ENCODE measurements around the gene ABCB8. TPM values are rescaled to one million over a fixed set of nuclear protein-coding genes. Genes with fewer than 3 reads are reported as not detected.
"Not testable (repeated sequence)": the region's sequence is repeated elsewhere in the genome, so short reads cannot be mapped to it uniquely, and the experiment has no call there.

The ABCB8 gene
- total and polyA plus RNA-seq, 2 donors, result 17.1 to 19.4 TPM

DNA sequence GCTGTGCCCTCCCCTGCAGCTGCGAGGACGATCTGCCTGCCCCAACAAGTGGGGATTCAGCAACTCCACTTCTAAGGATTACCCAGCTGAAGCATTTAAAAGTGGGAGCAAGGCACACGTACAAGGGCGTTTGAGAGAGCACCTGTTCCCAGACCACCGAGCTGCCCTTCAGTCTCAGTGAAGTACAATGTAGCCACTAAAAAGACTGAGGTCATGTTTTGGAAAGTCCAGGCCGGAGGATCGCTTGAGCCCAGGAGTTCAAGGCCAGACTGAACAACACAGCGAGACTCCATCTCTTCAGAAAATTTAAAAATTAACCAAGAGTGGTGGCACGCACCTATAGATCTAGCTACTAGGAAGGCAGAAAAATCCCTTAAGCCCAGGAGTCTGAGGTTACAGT is 22.7 kb upstream of the ABCB8 start:
- 70% methylated on average over 9 of the region's 9 CpGs for WGBS

DNA sequence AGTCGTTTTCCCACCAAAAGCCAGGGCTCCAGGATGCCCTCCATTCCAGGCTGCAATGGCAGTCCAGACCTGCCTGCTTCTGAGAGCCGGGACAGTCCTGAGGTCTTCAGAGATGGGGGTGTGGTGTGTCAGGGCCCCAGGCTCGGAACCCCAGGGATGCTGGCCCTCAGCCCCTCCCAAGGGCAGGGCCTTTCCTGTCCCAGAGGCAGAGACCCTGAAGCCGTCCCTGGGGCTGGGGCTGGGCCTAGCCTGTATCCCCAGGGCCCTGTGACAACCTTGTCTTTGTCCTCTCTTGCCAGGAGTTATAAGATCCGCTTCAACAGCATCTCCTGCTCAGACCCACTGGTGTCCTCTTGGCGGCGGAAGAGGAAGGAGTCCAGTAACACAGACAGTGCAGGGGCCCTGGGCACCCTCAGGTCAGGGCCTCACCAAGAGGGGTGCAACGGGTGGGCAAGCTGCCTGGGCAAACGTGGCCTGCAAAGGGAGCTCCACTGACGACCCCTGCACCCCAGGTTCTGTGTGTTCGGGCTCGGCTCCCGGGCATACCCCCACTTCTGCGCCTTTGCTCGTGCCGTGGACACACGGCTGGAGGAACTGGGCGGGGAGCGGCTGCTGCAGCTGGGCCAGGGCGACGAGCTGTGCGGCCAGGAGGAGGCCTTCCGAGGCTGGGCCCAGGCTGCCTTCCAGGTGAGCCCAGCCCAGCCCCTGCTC is 21.5 kb upstream of the ABCB8 start:
- no peak overlapping the region for H3K4me3 ChIP-seq (ENCODE audit: low read depth, low read length)
- H3K4me1 ChIP-seq (ENCODE audit: insufficient read depth), result no peaks in the 10 kb centered on the region
- 88% methylated on average over 23 of the region's 23 CpGs for WGBS
- no peaks in the 10 kb centered on the region for H3K36me3 ChIP-seq (ENCODE audit: insufficient read depth)
- no peak overlapping the region for H3K27ac ChIP-seq (ENCODE audit: low read depth)
- no peak for DNase-seq (ENCODE audit: extremely low spot score)

More for the DNA sequence above, 22.7 kb upstream of the ABCB8 start:
- Histone ChIP-seq H3K4me3 (ENCODE audit: low read depth, low read length) (no peak overlapping the region), H3K27ac (ENCODE audit: low read depth) (no peak overlapping the region), H3K4me1 (ENCODE audit: insufficient read depth) (no peaks in the 10 kb centered on the region), H3K36me3 (ENCODE audit: insufficient read depth) (no peaks in the 10 kb centered on the region)
- no peak for DNase-seq (ENCODE audit: extremely low spot score)

DNA sequence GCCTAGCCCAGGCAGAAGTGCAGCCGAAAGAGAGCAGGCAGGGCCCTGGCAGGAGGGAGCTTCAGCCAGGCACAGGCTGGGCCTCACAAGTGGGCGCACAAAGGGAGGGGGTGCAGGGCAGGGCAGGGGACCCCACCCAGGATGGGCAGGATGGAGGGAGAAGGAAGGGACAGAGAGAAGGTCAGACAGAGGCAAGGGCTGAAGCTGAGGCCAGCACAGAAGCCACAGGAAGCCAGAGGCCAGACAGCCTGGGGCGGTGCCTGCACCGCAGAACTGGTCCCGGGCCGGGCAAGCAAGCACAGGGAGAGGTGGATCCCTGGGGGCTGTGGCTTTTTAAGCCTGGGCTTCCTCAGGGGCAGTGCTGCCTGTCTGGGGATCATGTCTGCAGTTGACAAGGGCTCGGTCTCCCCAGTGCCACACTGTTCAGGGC is 20.8 kb upstream of the ABCB8 start:
- WGBS, result 72% methylated on average over 7 of the region's 7 CpGs
- Histone ChIP-seq H3K27ac (ENCODE audit: low read depth) (no peak overlapping the region), H3K4me3 (ENCODE audit: low read depth, low read length) (no peak overlapping the region)

GRCh38 chr7:151008143-151008510 is 20.1 kb upstream of the ABCB8 start:
- 29% methylated on average over 11 of the region's 11 CpGs for WGBS
- no peaks in the 10 kb centered on the region for H3K4me1 ChIP-seq (ENCODE audit: insufficient read depth)
- H3K27ac ChIP-seq (ENCODE audit: low read depth), result no peak overlapping the region
- H3K4me3 ChIP-seq (ENCODE audit: low read depth, low read length), result peak overlapping the region; percentile 8
- no peaks in the 10 kb centered on the region for H3K36me3 ChIP-seq (ENCODE audit: insufficient read depth)
- DNase-seq (ENCODE audit: extremely low spot score), result no peak

More for the DNA sequence above, 20.8 kb upstream of the ABCB8 start:
- H3K4me1 ChIP-seq (ENCODE audit: insufficient read depth), result no peaks in the 10 kb centered on the region
- DNase-seq (ENCODE audit: extremely low spot score), result no peak
- H3K36me3 ChIP-seq (ENCODE audit: insufficient read depth), result no peaks in the 10 kb centered on the region

DNA sequence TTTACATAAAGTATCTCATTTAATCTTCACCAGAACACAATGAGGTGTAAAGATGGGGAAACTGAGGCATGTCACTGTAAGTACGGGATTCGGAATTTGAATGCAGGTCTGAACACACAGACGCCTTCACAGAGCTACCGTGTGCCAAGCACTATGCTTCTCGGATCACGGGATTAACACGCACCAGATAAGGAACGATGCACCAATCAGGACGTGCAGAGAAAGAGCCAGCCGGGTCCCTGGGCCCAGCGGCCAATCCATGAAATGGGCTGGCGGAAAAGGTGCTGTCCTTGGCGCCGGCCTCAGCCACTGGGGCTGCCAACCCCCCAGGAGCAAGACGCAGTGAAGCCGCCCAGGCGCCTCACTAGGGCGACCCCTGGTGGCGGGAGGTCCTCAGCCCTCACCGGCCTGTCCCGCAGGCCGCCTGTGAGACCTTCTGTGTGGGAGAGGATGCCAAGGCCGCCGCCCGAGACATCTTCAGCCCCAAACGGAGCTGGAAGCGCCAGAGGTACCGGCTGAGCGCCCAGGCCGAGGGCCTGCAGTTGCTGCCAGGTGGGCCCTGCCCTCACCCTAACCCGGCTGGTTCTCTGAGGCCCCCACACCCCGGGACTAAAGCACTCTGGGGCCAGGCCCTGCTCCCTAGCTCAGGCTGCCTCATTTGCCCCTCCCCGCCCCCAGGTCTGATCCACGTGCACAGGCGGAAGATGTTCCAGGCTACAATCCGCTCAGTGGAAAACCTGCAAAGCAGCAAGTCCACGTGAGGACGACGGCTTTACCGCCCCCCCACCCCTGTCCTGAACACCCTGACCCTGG is 19.5 kb upstream of the ABCB8 start:
- H3K4me3 ChIP-seq (ENCODE audit: low read depth, low read length), result peak overlapping the region; percentile 8
- no peaks in the 10 kb centered on the region for H3K36me3 ChIP-seq (ENCODE audit: insufficient read depth)
- DNase-seq (ENCODE audit: extremely low spot score), result no peak
- no peaks in the 10 kb centered on the region for H3K4me1 ChIP-seq (ENCODE audit: insufficient read depth)
- 40% methylated on average over 40 of the region's 40 CpGs for WGBS
- no peak overlapping the region for H3K27ac ChIP-seq (ENCODE audit: low read depth)

GRCh38 chr7:151009327-151010036 is 18.8 kb upstream of the ABCB8 start:
- no peak for DNase-seq (ENCODE audit: extremely low spot score)
- WGBS, result 64% methylated on average over 22 of the region's 22 CpGs
- Histone ChIP-seq H3K36me3 (ENCODE audit: insufficient read depth) (no peaks in the 10 kb centered on the region), H3K4me3 (ENCODE audit: low read depth, low read length) (no peak overlapping the region), H3K4me1 (ENCODE audit: insufficient read depth) (no peaks in the 10 kb centered on the region), H3K27ac (ENCODE audit: low read depth) (peak overlapping the region; percentile 12)

DNA sequence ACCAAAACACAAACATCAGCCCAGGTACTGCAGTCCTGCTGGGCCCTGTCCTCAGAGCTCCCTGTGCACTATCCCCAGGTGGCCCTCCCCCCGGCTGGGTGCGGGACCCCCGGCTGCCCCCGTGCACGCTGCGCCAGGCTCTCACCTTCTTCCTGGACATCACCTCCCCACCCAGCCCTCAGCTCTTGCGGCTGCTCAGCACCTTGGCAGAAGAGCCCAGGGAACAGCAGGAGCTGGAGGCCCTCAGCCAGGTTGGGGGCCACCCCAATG is 18.3 kb upstream of the ABCB8 start:
- no peak for DNase-seq (ENCODE audit: extremely low spot score)
- Histone ChIP-seq H3K4me1 (ENCODE audit: insufficient read depth) (no peaks in the 10 kb centered on the region), H3K4me3 (ENCODE audit: low read depth, low read length) (no peak overlapping the region), H3K36me3 (ENCODE audit: insufficient read depth) (no peaks in the 10 kb centered on the region), H3K27ac (ENCODE audit: low read depth) (peak overlapping the region; percentile 12)
- 44% methylated on average over 7 of the region's 7 CpGs for WGBS

DNA sequence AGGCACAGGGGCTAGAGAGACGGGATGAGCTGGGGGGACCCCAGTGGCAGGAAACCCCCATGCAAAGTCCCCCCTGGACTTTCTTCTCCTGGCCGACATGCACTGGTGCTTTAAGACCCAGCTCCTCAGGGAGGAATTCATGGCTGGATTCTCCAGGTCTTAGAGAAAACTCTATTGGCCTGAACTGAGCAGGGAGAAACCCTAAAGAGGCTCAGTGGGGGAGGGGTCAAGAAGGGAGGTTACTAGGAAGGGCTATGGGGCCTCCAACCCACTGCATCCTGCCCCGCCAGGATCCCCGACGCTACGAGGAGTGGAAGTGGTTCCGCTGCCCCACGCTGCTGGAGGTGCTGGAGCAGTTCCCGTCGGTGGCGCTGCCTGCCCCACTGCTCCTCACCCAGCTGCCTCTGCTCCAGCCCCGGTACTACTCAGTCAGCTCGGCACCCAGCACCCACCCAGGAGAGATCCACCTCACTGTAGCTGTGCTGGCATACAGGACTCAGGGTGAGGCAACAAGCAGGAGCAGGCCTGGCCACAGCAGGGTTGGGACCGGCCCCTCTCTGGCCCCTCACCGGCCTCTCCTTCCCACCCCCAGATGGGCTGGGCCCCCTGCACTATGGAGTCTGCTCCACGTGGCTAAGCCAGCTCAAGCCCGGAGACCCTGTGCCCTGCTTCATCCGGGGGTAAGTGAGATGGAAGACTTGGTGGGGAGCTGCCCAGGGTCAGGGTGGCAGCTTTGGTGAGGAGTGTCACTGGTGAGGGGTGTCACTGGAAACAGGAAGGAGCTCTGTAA is 17.7 kb upstream of the ABCB8 start:
- Histone ChIP-seq H3K27ac (ENCODE audit: low read depth) (no peak overlapping the region), H3K4me3 (ENCODE audit: low read depth, low read length) (no peak overlapping the region), H3K36me3 (ENCODE audit: insufficient read depth) (no peaks in the 10 kb centered on the region), H3K4me1 (ENCODE audit: insufficient read depth) (no peaks in the 10 kb centered on the region)
- no peak for DNase-seq (ENCODE audit: extremely low spot score)
- 36% methylated on average over 18 of the region's 18 CpGs for WGBS

- no peaks in the 10 kb centered on the region for H3K36me3 ChIP-seq (ENCODE audit: insufficient read depth)
- 58% methylated on average over 1 of the region's 1 CpG for WGBS
- H3K27ac ChIP-seq (ENCODE audit: low read depth), result no peak overlapping the region
- DNase-seq (ENCODE audit: extremely low spot score), result no peak
- no peak overlapping the region for H3K4me3 ChIP-seq (ENCODE audit: low read depth, low read length)
- no peaks in the 10 kb centered on the region for H3K4me1 ChIP-seq (ENCODE audit: insufficient read depth)
Observed at GRCh38 chr7:151011097-151011409, 17.2 kb upstream of the ABCB8 start.

GRCh38 chr7:151011616-151012015 is 16.6 kb upstream of the ABCB8 start:
- not testable (repeated sequence) for DNase-seq (ENCODE audit: extremely low spot score); H3K27ac ChIP-seq (ENCODE audit: low read depth); H3K36me3 ChIP-seq (ENCODE audit: insufficient read depth); H3K4me3 ChIP-seq (ENCODE audit: low read depth, low read length); H3K4me1 ChIP-seq (ENCODE audit: insufficient read depth)
- 86% methylated on average over 12 of the region's 12 CpGs for WGBS

DNA sequence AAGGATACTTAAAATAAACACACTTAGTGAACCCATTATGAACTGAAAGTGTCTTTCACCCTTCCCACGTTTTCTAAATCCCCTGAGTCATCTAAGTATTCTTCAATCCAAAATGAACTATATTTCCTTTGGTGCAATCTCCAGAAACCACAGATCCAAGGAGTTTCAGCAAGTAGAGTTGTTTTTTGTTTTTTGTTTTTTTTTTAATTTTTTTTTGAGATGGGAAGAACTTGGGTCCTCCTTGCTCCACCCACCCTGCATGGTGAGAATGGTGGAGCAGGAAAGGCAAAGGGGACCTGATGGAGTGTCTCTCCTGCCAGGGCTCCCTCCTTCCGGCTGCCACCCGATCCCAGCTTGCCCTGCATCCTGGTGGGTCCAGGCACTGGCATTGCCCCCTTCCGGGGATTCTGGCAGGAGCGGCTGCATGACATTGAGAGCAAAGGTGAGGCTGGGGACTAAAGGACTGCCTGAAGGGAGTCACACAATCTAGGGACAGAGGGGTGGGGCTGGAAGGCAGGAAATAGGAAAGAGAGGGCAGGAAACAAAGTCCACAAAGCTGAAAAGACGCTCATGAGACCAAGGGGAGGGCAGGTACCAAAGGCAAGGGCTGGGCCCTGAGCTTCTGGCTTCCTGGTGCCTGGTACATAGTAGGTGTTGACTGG is 16.1 kb upstream of the ABCB8 start:
- H3K27ac ChIP-seq (ENCODE audit: low read depth), result no peak overlapping the region
- no peaks in the 10 kb centered on the region for H3K4me1 ChIP-seq (ENCODE audit: insufficient read depth)
- no peak overlapping the region for H3K4me3 ChIP-seq (ENCODE audit: low read depth, low read length)
- no peak for DNase-seq (ENCODE audit: extremely low spot score)
- 79% methylated on average over 6 of the region's 6 CpGs for WGBS
- no peaks in the 10 kb centered on the region for H3K36me3 ChIP-seq (ENCODE audit: insufficient read depth)

DNA sequence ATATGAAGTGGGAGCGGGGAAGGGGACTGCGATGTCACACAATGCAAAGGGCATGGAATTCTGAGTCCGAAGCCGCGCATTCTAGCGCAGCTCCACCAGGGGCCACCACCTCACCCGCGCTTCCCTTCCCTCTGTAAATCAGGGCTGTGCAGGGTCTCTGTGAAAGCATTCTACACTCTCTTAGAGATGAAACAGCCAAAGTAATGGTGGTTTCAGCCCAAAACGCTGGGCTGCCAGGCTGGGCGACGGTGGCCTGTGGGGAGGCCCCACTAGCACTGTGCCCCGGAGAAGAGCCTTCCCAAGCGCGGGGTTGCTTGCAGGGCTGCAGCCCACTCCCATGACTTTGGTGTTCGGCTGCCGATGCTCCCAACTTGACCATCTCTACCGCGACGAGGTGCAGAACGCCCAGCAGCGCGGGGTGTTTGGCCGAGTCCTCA is 15.3 kb upstream of the ABCB8 start:
- Histone ChIP-seq H3K27ac (ENCODE audit: low read depth) (no peak overlapping the region), H3K4me1 (ENCODE audit: insufficient read depth) (no peaks in the 10 kb centered on the region), H3K4me3 (ENCODE audit: low read depth, low read length) (no peak overlapping the region), H3K36me3 (ENCODE audit: insufficient read depth) (no peaks in the 10 kb centered on the region)
- 33% methylated on average over 23 of the region's 23 CpGs for WGBS
- no peak for DNase-seq (ENCODE audit: extremely low spot score)

DNA sequence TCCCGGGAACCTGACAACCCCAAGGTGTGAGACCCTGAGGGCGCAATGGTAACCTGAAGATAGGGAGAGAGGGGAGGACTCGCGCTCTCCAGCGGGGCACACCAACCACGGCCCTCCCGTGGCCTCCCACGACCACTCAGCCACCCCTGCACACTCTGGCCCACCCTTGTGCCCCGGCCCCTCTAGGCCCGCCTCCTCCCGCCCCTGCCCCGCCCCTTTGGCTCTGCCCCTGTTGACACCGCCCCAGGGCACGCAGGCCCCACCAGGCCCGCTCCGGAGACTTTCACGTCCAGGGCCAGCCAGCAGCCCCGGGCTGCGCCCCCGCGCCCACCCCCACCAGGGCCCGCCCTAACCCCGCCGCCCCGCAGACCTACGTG is 14.9 kb upstream of the ABCB8 start:
- H3K4me3 ChIP-seq (ENCODE audit: low read depth, low read length), result peak overlapping the region; percentile 8
- 17% methylated on average over 26 of the region's 26 CpGs for WGBS
- no peak overlapping the region for H3K27ac ChIP-seq (ENCODE audit: low read depth)
- H3K36me3 ChIP-seq (ENCODE audit: insufficient read depth), result no peaks in the 10 kb centered on the region
- no peaks in the 10 kb centered on the region for H3K4me1 ChIP-seq (ENCODE audit: insufficient read depth)
- DNase-seq (ENCODE audit: extremely low spot score), result no peak
